Measurements from ENCODE around the gene HAS3.
"Not testable (repeated sequence)": the region's sequence is repeated elsewhere in the genome, so short reads cannot be mapped to it uniquely, and the experiment has no call there.

The HAS3 gene

GRCh38 chr16:69149621-69150020 lies 44.2 kb downstream of the HAS3 start:
- DNase-seq (ENCODE audit: low read depth), result not testable (repeated sequence)

GRCh38 chr16:69150146-69150865 lies 44.9 kb downstream of the HAS3 start:
- DNase-seq (ENCODE audit: low read depth), result no peak

GRCh38 chr16:69157196-69157595 lies 51.7 kb downstream of the HAS3 start:
- no peak for DNase-seq (ENCODE audit: low read depth)

GRCh38 chr16:69160192-69160591 lies 54.7 kb downstream of the HAS3 start:
- no peak for DNase-seq (ENCODE audit: low read depth)

GRCh38 chr16:69165584-69165983 lies 60.1 kb downstream of the HAS3 start:
- no peak for DNase-seq (ENCODE audit: low read depth)

- DNase-seq (ENCODE audit: low read depth), result no peak
Measured at GRCh38 chr16:69166221-69166833, 60.9 kb downstream of the HAS3 start.

- DNase-seq (ENCODE audit: low read depth), result no peak
Measured at GRCh38 chr16:69166946-69167930, 61.8 kb downstream of the HAS3 start.
